Erythroblast (primary cell): ENCODE results near the gene RGS1.

Experiments used
- GATA1 ChIP-seq: IDR thresholded peaks from 2 replicates; pipeline ENCODE4 v1.6.1; 2011; ENCODE audit warnings: low read depth, mild to moderate bottlenecking, control low read depth, low read length, moderate library complexity
- POLR2A ChIP-seq: IDR thresholded peaks from 2 replicates; pipeline ENCODE4 v1.6.1; 2011; ENCODE audit warnings: mild to moderate bottlenecking, low read length

GRCh38 chr1:192601143-192601542 is 25.6 kb downstream of the RGS1 start:
- TF ChIP-seq POLR2A (no peak), GATA1 (no peak)
